ENCODE results near the gene LRP6. TPM values are rescaled to one million over a fixed set of nuclear protein-coding genes. Genes with fewer than 3 reads are reported as not detected.

LRP6 gene
- total RNA-seq, 2 donors from 2014 or later = 23.1 to 26.7 TPM

DNA sequence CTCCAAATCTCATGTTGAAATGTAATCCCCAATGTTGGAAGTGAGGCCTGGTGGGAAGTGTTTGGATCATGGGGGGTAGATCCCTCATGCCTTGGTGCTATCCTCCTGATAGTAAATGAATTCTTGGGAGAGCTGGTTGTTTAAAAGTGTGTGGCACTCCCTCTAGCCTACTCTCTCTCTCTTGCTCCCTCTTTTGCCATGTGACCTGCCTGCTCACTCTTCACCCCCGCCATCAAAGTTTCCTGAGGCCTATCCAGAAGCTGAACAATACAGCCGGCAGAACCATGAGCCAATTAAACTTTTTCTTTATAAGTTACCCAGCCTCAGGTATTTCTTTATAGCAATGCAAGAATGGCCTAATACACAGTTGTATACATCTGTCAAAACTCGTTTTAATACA, 133.6 kb downstream of the LRP6 start:
- Histone ChIP-seq H3K27me3 (no peaks in the 10 kb centered on the region), H3K36me3 (replicated peaks in 1 of 2; ENCODE audit: insufficient read depth in 1 of 2, low read depth in 2 of 2) (peaks cover 0 to 6% of the 10 kb centered on the region in 2 donors), H3K9me3 (no peaks in the 10 kb centered on the region), H3K27ac (no peak overlapping the region), H3K4me1 (peaks cover 4% of the 10 kb centered on the region), H3K4me3 (no peak overlapping the region)
- intact Hi-C loops (cut with DNase I) = no loop called here
- DNase-seq = no peak
- 92 to 94% methylated on average over 3 of the region's 3 CpGs for WGBS, 2 donors
- ATAC-seq = no peak
- TF ChIP-seq, protein P1, sequence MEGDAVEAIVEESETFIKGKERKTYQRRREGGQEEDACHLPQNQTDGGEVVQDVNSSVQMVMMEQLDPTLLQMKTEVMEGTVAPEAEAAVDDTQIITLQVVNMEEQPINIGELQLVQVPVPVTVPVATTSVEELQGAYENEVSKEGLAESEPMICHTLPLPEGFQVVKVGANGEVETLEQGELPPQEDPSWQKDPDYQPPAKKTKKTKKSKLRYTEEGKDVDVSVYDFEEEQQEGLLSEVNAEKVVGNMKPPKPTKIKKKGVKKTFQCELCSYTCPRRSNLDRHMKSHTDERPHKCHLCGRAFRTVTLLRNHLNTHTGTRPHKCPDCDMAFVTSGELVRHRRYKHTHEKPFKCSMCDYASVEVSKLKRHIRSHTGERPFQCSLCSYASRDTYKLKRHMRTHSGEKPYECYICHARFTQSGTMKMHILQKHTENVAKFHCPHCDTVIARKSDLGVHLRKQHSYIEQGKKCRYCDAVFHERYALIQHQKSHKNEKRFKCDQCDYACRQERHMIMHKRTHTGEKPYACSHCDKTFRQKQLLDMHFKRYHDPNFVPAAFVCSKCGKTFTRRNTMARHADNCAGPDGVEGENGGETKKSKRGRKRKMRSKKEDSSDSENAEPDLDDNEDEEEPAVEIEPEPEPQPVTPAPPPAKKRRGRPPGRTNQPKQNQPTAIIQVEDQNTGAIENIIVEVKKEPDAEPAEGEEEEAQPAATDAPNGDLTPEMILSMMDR (IDR thresholded peaks at IDR 0.05) = no peak

- Histone ChIP-seq H3K36me3 (replicated peaks in 1 of 2; ENCODE audit: insufficient read depth in 1 of 2, low read depth in 2 of 2) (peaks cover 0 to 11% of the 10 kb centered on the region in 2 donors), H3K4me1 (no peaks in the 10 kb centered on the region), H3K9me3 (no peaks in the 10 kb centered on the region), H3K27me3 (no peaks in the 10 kb centered on the region), H3K27ac (no peak overlapping the region), H3K4me3 (no peak overlapping the region)
- 80 to 84% methylated on average over 4 of the region's 4 CpGs for WGBS, 2 donors
- intact Hi-C loops (cut with DNase I) = no loop called here
- no peak for TF ChIP-seq POLR2A (IDR thresholded peaks at IDR 0.05)
- TF ChIP-seq, protein P1 (IDR thresholded peaks at IDR 0.05) = no peak
- ATAC-seq (no peak), DNase-seq (no peak)
These were observed 138.2 kb downstream of the LRP6 start for GRCh38 chr12:12128670-12129069.

- TF ChIP-seq, protein P1 (IDR thresholded peaks at IDR 0.05) = no peak
- Histone ChIP-seq H3K9me3 (no peaks in the 10 kb centered on the region), H3K27ac (no peak overlapping the region), H3K36me3 (replicated peaks in 1 of 2; ENCODE audit: insufficient read depth in 1 of 2, low read depth in 2 of 2) (peaks cover 0 to 11% of the 10 kb centered on the region in 2 donors), H3K4me3 (no peak overlapping the region), H3K4me1 (no peaks in the 10 kb centered on the region), H3K27me3 (no peaks in the 10 kb centered on the region)
- no peak for DNase-seq
- intact Hi-C loops (cut with DNase I) = no loop called here
- no peak for ATAC-seq
- WGBS, 2 donors = 93 to 96% methylated on average over 2 of the region's 2 CpGs
These were observed 139.5 kb downstream of the LRP6 start for GRCh38 chr12:12127304-12127703.

DNA sequence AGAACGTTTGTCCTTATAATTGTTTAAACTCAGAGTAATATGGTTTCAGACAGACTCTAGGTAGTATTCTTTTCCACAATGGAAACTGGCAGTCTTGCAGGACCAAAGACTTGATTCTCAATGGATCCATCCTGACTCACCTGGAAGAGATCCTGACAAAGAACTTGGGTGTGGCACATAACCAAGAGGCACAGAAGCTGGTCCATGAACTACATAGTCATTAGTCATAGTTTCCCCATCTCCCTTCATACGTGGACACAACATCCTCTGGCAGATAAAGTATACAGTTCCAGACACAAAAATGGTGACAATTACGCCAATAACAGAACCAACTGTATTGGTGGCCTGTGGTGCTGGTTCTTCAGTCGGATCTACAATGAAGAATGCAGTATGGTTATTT, 140.3 kb downstream of the LRP6 start:
- Histone ChIP-seq H3K27ac (no peak overlapping the region), H3K36me3 (replicated peaks in 1 of 2; ENCODE audit: insufficient read depth in 1 of 2, low read depth in 2 of 2) (peaks cover 0 to 11% of the 10 kb centered on the region in 2 donors), H3K27me3 (no peaks in the 10 kb centered on the region), H3K9me3 (no peaks in the 10 kb centered on the region), H3K4me3 (no peak overlapping the region), H3K4me1 (no peaks in the 10 kb centered on the region)
- intact Hi-C loops (cut with DNase I) = no loop called here
- no peak for ATAC-seq
- TF ChIP-seq, protein P1 (IDR thresholded peaks at IDR 0.05) = no peak
- TF ChIP-seq POLR2A (IDR thresholded peaks at IDR 0.05) = no peak
- WGBS, 2 donors = 77 to 78% methylated on average over 4 of the region's 4 CpGs
- no peak for DNase-seq

GRCh38 chr12:12123036-12123604, 143.7 kb downstream of the LRP6 start:
- Histone ChIP-seq H3K27ac (no peak overlapping the region), H3K4me1 (no peaks in the 10 kb centered on the region), H3K9me3 (no peaks in the 10 kb centered on the region), H3K36me3 (replicated peaks in 1 of 2; ENCODE audit: insufficient read depth in 1 of 2, low read depth in 2 of 2) (peaks cover 0 to 11% of the 10 kb centered on the region in 2 donors), H3K4me3 (no peak overlapping the region), H3K27me3 (no peaks in the 10 kb centered on the region)
- intact Hi-C loops (cut with DNase I) = no loop called here
- no peak for TF ChIP-seq POLR2A (IDR thresholded peaks at IDR 0.05)
- TF ChIP-seq, protein P1 (IDR thresholded peaks at IDR 0.05) = no peak
- ATAC-seq (no peak), DNase-seq (no peak)
- 78 to 87% methylated on average over 3 of the region's 3 CpGs for WGBS, 2 donors
